NCI-H1436 (cell line): ENCODE measurements around the gene SRRT.

Experiments used
- DNase-seq: peaks from one replicate; lab custom pipeline; 2025; lab: John Stamatoyannopoulos, UW

The SRRT gene

DNA sequence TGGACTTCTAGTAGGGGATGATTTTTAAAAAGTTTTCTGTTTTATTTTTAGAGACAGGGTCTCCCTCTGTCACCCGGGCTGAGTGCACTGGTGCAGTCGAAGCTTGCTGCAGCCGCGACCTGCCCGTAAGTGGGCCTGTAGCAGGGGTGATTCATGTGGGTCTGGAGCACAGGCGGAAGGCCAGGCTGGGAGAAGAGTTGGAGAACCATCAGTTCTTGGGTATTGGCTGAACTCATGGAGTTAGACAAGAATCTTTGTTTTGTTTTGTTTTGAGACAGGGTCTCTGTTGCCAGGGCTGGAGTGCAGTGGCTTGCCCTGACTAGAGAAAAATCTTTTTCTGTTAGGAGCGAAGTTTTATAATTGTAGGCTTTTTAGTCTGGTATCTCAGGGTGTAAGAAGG, 5.7 kb downstream of the SRRT start:
- no peak for DNase-seq

DNA sequence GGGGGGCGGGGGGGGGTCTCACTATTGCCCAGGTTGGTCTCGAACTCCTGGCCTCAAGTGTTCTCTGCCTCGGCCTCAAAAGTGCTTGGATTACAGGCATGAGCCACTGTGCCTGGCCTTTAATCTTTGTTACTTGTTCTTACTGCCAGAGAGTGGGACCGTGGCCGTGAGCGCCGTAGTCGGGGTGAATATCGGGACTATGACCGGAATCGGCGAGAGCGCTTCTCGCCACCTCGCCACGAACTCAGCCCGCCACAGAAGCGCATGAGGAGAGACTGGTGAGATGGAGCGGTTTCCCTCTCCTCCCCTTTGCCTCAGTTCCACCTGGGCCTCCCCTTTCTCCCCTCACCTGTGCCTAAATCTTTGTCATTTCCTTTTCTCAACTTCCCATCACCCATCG, 6.2 kb downstream of the SRRT start:
- DNase-seq = no peak

DNA sequence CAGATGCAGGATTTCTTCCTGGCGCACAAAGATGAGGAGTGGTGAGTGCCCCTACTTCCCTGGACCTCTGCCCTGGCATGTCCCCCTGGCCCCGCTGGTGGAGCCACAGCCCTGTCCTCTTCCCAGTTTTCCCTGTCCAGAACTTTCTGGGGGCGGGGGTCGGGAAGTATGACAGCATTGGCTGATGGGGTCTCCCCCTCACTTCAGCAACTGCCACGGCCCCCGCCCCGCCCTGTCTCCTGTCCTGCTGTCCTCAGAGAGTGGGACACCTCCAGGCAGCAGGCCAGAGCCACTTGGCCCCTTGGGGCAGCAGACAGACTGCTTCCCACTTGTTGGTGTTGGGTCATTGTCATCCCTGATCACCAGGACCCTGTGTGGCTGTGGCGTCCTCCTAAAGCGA, 7.3 kb downstream of the SRRT start:
- no peak for DNase-seq

DNA sequence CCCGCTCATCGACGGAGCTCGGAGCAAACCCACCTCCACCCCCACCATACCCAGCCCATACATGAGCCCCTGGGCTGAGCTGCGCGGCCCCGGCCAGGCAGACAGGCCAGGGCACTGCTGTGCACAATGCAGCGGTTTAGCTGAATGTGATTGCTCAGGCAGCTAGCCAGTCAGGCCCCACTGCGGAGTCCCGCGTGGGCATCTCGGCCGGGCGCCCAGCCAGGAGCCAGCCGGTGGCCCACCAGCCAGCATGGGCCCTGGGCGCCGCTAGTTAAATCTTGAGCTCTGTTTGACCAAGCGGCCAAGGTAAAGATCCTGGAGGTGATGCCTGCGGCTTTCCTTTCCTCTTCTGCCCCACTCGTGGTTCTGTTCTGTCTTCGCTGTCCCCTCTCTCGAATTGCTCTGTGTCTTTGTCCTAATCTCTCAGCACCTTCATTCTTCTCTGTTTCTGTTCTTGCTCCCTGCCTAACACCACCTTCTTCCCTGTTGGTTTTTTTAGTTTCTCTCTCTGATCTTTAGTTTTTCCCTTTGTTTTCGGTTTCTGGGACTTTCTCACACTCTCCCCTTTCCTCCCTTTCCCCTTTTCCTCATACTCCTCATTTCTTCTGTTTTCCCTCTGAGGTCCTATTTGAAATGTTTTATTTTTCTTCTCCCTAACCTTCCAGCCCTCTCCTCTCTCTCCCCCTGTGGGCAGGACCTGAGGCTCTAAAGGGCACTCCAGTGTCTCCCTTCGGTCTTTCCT, 8.1 kb downstream of the SRRT start:
- no peak for DNase-seq

DNA sequence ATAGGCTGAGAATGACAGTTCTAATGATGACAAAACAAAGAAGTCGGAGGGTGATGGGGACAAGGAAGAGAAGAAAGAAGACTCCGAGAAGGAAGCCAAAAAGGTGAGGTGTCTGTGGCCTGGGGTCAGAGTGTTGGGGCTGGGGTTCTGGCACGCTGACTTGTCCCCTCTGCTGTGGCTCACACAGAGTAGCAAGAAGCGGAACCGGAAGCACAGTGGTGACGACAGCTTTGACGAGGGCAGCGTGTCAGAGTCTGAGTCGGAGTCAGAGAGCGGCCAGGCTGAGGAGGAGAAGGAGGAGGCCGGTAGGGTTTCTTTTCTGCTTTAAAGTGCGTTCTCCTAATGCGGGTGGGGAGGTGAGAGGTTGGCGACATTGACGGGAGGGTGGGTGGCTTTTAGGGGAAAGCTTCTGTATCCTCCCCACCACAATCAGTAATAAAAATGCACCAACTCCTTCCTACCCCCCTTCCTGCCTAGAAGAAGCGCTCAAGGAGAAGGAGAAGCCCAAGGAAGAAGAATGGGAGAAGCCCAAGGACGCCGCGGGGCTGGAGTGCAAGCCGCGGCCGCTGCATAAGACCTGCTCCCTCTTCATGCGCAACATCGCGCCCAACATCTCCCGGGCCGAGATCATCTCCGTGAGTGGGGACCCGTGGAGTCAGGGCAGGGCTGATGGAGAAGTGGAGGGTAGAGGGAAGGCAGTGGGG, 10.0 kb downstream of the SRRT start:
- DNase-seq = no peak

DNA sequence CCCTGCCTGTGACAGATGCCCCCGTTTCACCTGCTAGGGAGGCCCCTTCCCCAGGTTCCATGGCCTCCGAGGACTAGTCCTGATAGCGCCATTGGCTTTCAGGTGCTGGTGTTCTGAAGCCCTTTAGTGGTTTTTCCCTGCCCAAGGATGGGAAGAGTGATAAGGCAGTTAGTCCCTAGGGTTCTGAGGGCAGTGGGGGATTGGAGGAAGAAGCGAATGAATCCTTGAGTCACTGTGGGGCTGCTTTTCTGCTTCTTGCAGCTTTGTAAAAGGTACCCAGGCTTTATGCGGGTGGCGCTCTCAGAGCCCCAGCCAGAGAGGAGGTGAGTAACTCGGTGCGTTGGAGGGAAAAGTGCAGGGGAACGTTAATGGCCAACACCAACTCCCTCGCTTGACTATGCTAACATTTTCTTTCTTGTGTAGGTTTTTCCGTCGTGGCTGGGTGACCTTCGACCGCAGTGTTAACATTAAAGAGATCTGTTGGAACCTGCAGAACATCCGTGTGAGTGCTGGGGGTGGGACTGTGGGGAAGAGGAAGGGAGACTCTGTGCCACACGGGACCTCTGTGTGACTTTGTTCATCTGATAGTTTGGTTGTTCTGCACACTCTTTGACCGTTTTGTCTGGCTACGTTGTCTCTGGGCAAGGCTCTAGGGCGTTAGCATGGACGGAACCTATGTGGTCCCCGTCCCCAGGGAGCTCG, 10.7 kb downstream of the SRRT start:
- DNase-seq = no peak

DNA sequence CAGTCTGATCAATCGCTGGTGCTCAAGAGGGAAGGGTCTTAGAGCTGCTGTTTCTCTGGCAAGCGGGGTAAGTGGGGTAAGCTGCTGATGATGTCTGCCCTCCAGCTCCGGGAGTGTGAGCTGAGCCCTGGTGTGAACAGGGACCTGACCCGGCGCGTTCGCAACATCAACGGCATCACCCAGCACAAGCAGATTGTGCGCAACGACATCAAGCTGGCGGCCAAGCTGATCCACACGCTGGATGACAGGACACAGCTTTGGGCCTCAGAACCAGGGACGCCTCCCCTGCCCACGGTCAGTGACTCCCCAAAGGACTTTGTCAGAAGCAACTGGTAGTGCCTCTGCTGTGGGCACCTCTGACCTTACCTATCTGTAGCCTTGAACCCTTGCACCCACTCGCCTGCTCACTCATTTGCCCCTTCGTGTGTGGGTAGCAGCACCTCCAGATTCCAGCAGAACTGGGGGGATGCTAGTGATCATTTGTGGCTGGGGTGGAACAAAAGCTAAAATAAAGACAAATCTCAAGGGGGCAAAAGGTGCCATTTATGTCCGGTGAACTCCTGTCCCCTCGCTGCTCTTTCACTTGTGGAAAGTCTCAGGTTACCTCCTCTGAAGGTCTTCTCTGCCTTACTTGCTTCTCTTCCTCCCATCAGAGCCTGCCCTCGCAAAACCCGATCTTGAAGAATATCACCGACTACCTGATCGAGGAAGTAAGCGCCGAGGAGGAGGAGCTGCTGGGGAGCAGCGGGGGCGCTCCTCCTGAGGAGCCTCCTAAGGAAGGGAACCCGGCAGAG, 11.4 kb downstream of the SRRT start:
- DNase-seq = no peak

DNA sequence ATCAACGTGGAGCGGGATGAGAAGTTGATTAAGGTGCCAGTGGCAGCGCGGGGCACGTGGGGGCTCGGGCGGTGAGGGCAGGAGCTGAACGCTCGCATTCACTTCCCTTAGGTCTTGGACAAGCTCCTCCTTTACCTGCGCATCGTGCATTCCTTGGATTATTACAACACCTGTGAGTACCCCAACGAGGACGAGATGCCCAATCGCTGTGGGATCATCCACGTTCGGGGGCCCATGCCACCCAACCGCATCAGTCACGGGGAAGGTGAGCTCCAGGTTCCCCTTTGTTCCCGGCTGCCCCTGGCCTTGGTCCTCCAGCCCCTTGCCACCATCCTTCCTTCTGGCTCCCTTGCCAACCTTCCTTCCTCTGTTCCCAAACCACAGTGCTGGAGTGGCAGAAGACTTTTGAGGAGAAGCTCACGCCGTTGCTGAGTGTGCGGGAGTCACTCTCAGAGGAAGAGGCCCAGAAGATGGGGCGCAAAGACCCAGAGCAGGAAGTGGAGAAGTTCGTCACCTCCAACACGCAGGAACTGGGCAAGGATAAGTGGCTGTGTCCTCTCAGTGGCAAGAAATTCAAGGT, 12.1 kb downstream of the SRRT start:
- no peak for DNase-seq

DNA sequence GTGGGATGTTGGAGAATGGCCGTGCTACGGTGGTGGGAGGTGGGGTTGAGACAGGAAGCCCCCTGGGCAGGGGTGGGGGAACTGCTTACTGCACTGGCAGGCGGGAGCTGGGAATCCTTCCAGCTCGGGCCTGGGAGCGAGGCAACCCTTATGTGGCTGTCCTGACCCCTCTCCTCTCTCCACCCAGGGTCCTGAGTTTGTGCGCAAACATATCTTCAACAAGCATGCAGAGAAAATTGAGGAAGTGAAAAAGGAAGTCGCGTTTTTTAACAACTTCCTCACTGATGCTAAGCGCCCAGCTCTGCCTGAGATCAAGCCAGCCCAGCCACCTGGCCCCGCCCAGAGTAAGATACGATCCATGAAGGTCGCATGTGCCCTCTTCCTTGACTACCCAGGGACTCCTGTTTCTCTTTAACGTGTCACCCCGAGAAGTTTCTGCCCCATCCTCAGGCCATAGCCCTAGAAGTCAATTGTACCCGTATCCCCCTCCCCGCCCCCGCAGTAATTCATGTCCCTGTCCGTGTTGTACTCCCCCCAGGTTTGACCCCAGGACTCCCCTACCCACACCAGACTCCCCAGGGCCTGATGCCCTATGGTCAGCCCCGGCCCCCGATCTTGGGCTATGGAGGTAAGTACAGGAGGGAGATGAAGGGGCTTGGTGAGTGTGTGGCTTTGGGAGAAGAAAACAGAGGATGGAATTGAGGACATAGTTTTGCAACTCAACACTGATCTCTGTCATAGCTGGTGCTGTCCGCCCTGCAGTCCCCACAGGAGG, 12.8 kb downstream of the SRRT start:
- no peak for DNase-seq

DNA sequence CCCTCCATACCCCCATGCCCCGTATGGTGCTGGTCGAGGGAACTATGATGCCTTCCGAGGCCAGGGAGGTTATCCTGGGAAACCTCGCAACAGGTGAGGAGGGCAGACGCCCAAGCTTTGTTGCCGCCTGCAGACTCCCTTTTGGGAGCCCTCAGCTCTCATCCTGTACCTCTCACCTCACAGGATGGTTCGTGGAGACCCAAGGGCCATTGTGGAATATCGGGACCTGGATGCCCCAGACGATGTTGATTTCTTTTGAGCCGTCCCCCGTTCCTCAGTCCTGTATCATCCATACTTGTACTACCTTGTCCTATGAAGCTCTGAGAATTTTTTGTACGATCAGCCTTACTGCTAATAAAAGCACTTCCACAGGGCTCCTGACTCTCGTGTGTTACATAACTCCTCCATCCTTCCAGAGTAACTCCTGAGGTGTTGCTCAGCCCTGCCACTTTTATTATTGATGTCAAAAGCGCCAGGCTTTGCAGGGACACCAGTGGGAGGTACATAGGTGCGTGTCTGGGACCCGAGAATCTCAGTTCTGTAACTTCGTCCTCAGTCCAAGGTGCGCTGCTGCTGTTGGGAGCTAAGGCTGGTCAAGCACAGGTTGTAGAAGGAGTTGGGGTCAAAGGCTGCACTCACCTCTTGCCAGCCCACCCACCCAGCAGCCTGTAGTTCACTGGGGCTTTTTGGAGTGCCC, 13.5 kb downstream of the SRRT start:
- DNase-seq = no peak

DNA sequence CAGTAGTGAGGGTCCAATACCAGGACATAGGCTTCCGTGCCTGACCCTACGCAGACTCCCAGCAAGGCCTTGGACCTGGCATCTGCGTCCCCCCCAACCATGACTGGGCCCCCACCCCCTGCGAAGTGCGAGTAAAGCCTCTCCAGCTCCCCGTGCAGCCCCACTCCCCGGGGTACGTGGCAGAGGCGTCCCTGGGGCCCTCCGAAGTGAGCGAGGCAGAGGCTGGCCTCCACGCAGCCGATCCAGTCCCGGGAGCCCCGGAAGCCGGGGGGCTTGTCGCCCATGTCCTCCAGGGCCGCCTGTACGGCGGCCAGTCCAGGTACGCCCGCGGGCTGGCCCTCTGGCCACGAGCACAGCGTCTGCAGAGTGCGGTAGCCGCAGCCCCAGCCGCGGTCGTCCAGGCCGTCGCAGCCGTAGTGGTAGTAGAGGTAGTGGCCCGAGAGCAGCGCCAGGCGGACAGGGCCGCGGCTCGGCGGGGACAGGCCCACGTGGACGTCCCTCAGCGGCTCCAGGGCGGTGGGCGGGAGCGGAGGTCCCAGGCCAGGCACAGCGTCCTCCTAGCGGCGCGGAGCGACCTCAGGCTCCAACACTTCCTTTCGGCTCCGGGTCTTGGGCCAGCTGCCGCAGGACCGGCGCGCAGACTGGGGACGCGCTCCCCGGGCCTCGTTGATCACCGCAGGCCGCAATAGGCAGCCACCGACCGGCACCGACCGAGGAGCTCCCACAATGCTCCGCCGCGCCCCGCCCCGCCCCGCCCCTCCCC, 14.3 kb downstream of the SRRT start, which contains the start of gene UFSP1:
Gene UFSP1 (minus strand): TSS at position 728 of the 763 bp plus-strand sequence. CDS start 444 bp downstream, at position 284.
- DNase-seq = no peak

DNA sequence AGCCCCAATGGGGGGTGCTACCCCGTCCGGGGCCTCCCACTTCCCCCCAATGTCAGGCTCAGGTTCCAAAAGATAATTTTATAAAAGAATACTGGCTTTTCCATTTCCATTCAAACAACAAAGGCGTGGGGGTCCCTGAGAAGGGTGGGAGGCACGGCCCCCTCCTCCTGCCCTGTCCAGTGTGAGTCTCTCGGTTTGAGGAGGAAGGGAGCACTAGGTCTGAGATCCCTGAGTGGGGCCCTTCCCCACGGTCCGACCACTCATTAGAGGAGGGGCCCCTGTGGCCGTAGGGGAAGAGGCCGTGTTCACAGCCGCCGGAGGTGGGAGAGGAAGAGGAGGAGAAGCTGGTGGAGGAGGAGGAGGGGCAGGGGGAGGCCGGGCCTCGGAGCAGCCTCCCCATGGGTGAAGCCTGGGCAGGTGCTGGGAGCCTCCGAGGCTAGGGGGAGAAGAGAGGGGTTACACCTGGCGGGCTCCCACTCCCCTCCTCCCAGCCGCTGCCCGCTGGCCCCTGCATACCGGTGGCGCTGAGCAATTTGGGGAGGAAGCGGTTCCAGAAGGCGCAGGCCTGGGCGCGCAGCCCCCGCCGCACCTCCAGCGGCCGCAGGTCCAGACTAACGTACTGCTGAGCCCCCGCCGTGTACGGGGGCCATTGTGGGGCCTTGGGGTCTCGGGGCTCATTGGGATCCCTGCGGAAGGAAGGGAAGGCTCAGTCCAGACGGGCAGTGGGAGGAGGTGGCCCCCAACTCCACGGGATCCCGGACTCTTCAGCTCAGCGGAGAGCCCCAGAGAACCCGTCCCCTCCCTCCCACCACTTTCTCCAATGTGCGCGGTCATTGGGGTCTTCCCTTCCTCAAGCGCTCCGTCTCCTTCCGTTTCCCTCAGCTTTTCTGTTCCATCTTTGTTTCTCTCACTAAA, 16.0 kb downstream of the SRRT start:
- no peak for DNase-seq

DNA sequence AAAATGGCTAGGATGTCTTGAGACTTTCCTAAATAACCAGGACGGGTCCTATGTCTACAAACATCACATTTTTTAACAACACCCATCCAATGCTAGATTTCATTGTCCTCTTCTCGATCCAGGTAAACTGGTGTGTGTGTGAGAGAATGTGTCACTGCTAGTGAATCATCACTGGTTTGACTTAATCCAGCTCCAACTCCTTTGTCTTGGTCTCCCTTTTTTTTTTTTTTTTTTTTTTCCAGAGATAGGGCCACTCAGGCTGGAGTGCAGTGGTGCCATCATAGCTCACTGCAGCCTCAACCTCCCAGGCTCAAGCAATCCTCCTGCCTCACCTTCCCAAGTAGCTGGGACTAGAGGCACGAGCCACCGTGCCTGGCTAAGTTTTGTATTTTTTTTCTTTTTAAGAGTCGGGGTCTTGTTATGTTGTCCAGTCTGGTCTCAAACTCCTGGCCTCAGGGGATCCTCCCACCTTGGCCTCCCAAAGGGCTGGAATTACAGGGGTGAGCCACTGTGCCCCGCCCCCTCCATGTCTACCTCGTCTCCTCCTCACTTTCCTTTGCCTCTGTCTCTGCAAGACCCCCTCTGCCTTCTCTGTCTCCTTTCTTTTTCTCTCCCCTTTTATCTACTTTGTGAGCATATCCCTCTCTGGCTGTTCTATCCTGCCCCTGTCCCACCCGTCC, 16.8 kb downstream of the SRRT start:
- DNase-seq = no peak

DNA sequence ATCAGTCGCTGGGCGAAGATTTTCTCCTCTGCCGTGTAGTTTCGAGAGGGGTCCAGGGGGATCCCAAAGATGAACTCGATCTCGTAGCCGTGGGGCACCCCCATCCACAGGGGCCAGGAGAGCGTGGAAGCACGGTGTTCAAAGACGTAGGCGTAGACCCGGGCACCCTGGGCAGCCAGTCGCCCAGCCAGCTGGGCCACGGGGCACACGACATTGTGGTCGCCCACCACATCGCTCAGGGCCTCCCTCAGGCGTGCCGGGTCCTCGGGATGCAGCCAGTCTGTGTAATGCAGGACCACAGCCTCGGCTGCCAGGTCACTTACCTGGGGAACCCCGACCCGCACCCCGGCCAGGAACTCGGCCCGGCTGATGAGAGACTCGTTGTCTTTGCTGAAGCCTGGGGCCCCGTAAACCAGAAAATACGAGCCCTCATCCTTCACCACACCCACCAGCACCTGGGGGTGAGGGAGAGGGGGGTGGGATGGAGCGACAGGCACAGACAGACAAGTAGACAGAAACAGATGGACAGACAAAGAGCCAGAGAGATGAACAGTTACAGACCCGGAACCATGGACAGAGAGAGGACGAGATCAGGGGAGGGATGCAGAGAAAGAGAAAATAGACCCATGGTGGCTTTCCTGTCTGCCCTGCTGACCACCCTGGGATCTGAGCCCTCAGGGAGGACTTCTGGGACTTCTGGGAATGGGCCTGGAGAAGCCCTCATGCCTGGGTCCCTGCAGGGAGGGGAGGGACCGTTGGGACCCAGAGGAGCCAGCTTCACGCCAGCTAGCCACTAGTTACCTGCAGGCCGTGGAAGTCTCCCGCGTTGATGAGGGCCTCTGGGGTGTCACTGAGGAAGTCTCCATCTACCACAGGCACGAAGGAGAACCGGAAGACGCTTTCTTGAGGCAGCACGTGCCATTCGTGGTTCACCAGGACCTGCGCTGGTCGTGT, 17.7 kb downstream of the SRRT start:
- DNase-seq = no peak

DNA sequence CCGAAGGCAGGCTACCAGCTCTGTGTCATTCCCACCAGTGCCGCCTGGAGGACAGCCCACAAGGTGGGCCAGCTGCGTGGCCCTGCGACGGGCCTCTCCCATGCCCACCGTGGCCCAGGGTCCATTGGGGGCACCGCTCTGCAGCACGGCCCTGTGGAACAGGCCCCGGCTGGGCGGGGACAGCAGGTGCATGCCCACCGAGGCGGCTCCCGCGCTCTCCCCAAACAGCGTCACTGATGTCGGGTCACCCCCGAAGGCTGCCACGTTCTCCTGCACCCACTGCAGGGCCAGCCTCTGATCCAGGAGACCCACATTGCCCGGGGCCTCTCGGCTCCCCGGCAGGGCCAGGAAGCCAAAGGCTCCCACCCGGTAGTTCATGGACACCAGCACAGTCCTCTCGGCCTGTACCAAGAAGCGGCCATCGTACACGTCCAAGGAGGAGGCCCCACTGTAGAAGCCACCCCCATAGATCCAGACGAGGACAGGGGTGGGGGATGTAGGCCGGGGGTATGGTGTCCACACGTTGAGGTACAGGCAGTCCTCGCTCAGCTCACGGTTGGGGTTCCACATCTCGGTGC, 18.5 kb downstream of the SRRT start:
- DNase-seq = no peak

DNA sequence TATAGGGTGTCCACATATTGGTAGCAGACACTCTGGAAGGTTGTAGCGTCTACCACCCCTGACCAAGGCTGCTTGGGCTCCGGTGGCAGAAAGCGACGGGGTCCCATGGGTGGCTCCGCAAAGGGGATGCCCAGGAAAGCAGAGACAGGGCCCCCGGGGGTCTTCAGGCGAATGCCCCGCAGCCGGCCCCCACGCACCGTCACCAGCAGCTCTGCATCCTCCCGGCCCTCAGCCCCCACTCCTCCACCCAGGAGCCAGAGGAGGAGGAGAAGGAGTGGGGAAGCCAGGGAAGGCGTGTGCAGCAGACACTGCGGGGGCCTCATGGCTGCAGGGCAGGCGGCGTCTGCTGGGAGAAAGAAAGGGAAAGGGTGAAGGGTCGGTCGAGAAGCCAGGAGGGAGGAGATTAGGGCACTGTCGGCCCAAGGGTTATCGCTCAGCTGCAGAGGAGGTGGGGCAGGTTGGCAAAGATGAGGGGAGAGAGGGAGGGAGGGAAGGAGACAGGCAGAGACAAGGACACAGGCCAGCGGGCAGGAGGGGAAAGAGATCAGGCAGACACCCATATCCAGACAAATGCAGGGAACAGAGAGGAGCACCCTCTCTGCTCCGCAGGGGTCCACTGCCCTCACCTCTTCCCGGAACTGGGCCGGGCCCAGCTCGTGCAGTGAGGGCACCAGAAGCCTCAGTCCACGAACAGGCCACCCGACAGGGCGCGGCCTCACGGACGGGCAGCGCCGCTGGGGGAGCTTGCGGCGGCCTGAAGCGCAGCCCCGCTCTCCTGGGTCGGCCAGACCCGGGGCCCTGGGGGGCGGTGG, 19.2 kb downstream of the SRRT start:
- DNase-seq = no peak
